Transverse colon (tissue), 4 donors: Measurements from ENCODE around the gene ATRAID. TPM values are rescaled to one million over a fixed set of nuclear protein-coding genes. Genes with fewer than 3 reads are reported as not detected.

Experiments used
- DNase-seq: peaks from one replicate; pipeline ENCODE4 v3.0.0-alpha.2; 2019
- H3K27ac ChIP-seq, 4 donors: fragments of 200-600 bp; sonication (generic); 2 replicates each; pipeline ENCODE4 v1.5.1; 2016 to 2018; ENCODE audit warnings: inconsistent platforms in 4 of 4
- H3K27me3 ChIP-seq: fragments of 200-600 bp; sonication (generic); 2 replicates; pipeline ENCODE4 v1.5.1; 2017; ENCODE audit warnings: inconsistent platforms
- H3K36me3 ChIP-seq, 4 donors: fragments of 200-600 bp; sonication (generic); 2 replicates each; pipeline ENCODE4 v1.5.1; 2017 to 2019; ENCODE audit warnings: inconsistent platforms in 4 of 4
- H3K4me1 ChIP-seq, 4 donors: fragments of 200-600 bp; sonication (generic); 2 replicates each; pipeline ENCODE4 v1.5.1; 2017 to 2020; ENCODE audit warnings: inconsistent platforms in 4 of 4
- H3K4me3 ChIP-seq, 4 donors: fragments of 200-600 bp; sonication (generic); 1 replicate in 1 of 4; 2 replicates in 3 of 4; pipeline versions ENCODE4 v1.5.1 to v1.6.1; 2017 to 2019; ENCODE audit warnings: inconsistent platforms in 4 of 4
- H3K9me3 ChIP-seq, 2 donors: fragments of 200-600 bp; sonication (generic); 2 replicates each; pipeline ENCODE4 v1.5.1; 2017 to 2019; ENCODE audit warnings: inconsistent platforms in 2 of 2
- CTCF ChIP-seq, 5 experiments: fragments of 200-600 bp in 3 of 5; fragments of 450-650 bp in 2 of 5; sonication (generic) in 3 of 5; IDR thresholded peaks; 1 replicate in 2 of 5; 2 replicates in 3 of 5; pipeline ENCODE4 v1.5.1; 2016 to 2017; ENCODE audit warnings: antibody characterized with exemption in 5 of 5, inconsistent platforms in 3 of 5, mild to moderate bottlenecking in 2 of 5, moderate library complexity in 1 of 5
- EP300 ChIP-seq: sonication (generic); formaldehyde crosslinking; IDR thresholded peaks from one replicate; pipeline ENCODE4 v1.6.1; 2017; ENCODE audit warnings: antibody characterized with exemption, low read depth
- POLR2A ChIP-seq: fragments of 450-650 bp; IDR thresholded peaks from one replicate; pipeline ENCODE4 v1.6.1; 2016; ENCODE audit warnings: antibody characterized with exemption, mild to moderate bottlenecking, moderate library complexity
- POLR2AphosphoS5 ChIP-seq, 3 donors: sonication (generic); formaldehyde crosslinking; IDR thresholded peaks; one replicate each; pipeline ENCODE4 v1.6.1; 2016; ENCODE audit warnings: antibody characterized with exemption in 3 of 3
- WGBS, 2 donors: methylation state at CpG; one replicate each; pipeline ENCODE4 v1.1.5; 2018; ENCODE audit warnings: low coverage in 1 of 2; 5-methylcytosine and 5-hydroxymethylcytosine counted together
- in situ Hi-C, 4 donors: fragments of 200-750 bp; cut with MboI; loops; one replicate each; pipeline versions ENCODE4 v1.15.0 to v1.15.1; 2017; ENCODE audit warnings: low sequenced_read_pairs in 3 of 4, low pct_ligation_motif_present in 1 of 4, low pct_unique_long_range_greater_than_20kb in 1 of 4
- intact Hi-C: fragments of 100-400 bp; cut with DNase I; formaldehyde crosslinking; loops from one replicate; pipeline ENCODE4 v1.15.1; 2023; ENCODE audit warnings: low total_unique reads
- total RNA-seq, 4 donors: library from RNA; depleted of rRNA; stranded (reverse); fragments of >200 nt; gene quantifications; one replicate each; pipeline ENCODE4 v1.1.0, GENCODE V29; 2016

ATRAID gene
- total RNA-seq, 4 donors from 2014 or later: 64.7 to 179 (median 121) TPM

GRCh38 chr2:27217173-27218121, 5.6 kb downstream of the ATRAID start, which contains the start of gene CAD:
CAD (plus strand) TSS chr2:27217369; CDS start chr2:27217552, 183 bp downstream.
- intact Hi-C loops: loop anchor here (10.0 kb wide), 1 partner anchor 83 kb away; the partner anchor contains the start of genes PREB and PRR30
- H3K27ac ChIP-seq: peak within 1 kb of the TSS; percentile 70 to 81 (median 78)
- TF ChIP-seq EP300: no peak
- peak; percentile 26 to 69 (median 58) for TF ChIP-seq POLR2AphosphoS5 (IDR thresholded peaks at IDR 0.05)
- TF ChIP-seq CTCF (IDR thresholded peaks at IDR 0.05): peak; percentile 16 to 54 (median 29)
- TF ChIP-seq POLR2A: peak; percentile 48
- peaks cover 0 to 7% (median 2%) of the 10 kb centered on the region in 4 donors for H3K36me3 ChIP-seq
- peak within 1 kb of the TSS; percentile 54 to 63 (median 56) for H3K4me3 ChIP-seq
- H3K27me3 ChIP-seq: no peaks in the 10 kb centered on the region
- H3K9me3 ChIP-seq: no peaks in the 10 kb centered on the region
- peaks cover 15 to 27% (median 18%) of the 10 kb centered on the region in 4 donors for H3K4me1 ChIP-seq
- 1 to 10% methylated on average over 2 to 70 of the region's 72 CpGs for WGBS, 2 donors
- DNase-seq: peak; percentile 90
- in situ Hi-C loops: loop anchor here in 1 of 4 donors (25.0 kb wide), 1 partner anchor 105 kb away; the partner anchor contains the start of genes ABHD1 and CGREF1

GRCh38 chr2:27218614-27219013, 6.8 kb downstream of the ATRAID start:
- Histone ChIP-seq H3K9me3 (no peaks in the 10 kb centered on the region), H3K27me3 (no peaks in the 10 kb centered on the region), H3K4me3 (no peak overlapping the region), H3K27ac (peak overlapping the region in 1 of 4 donors; percentile 70), H3K4me1 (peaks cover 8 to 18% (median 11%) of the 10 kb centered on the region in 4 donors), H3K36me3 (peaks cover 0 to 11% (median 5%) of the 10 kb centered on the region in 4 donors)
- in situ Hi-C loops: loop anchor here in 1 of 4 donors (25.0 kb wide), 1 partner anchor 106 kb away; the partner anchor contains the start of genes ABHD1 and CGREF1
- intact Hi-C loops: loop anchor here (10.0 kb wide), 1 partner anchor 84 kb away; the partner anchor contains the start of genes PREB and PRR30
- TF ChIP-seq POLR2A (no peak), CTCF (IDR thresholded peaks at IDR 0.05) (no peak), EP300 (no peak), POLR2AphosphoS5 (IDR thresholded peaks at IDR 0.05) (no peak)
- 71 to 90% methylated on average over 4 of the region's 4 CpGs for WGBS, 2 donors
- no peak for DNase-seq

GRCh38 chr2:27219091-27219490, 7.2 kb downstream of the ATRAID start:
- H3K4me3 ChIP-seq: no peak overlapping the region
- H3K27ac ChIP-seq: no peak overlapping the region
- no peaks in the 10 kb centered on the region for H3K27me3 ChIP-seq
- in situ Hi-C loops (loop anchor here in 1 of 4 donors (25.0 kb wide), 1 partner anchor 107 kb away; the partner anchor contains the start of genes ABHD1 and CGREF1), intact Hi-C loops (loop anchor here (10.0 kb wide), 1 partner anchor 84 kb away; the partner anchor contains the start of genes PREB and PRR30)
- TF ChIP-seq POLR2A (no peak), CTCF (IDR thresholded peaks at IDR 0.05) (no peak), EP300 (no peak), POLR2AphosphoS5 (IDR thresholded peaks at IDR 0.05) (no peak)
- H3K9me3 ChIP-seq: no peaks in the 10 kb centered on the region
- WGBS, 2 donors: 63 to 80% methylated on average over 1 to 2 of the region's 2 CpGs
- DNase-seq: no peak
- peaks cover 8 to 16% (median 11%) of the 10 kb centered on the region in 4 donors for H3K4me1 ChIP-seq
- H3K36me3 ChIP-seq: peaks cover 0 to 16% (median 7%) of the 10 kb centered on the region in 4 donors

GRCh38 chr2:27220091-27220490, 8.2 kb downstream of the ATRAID start:
- H3K27ac ChIP-seq: no peak overlapping the region
- 93 to 96% methylated on average over 5 to 7 of the region's 7 CpGs for WGBS, 2 donors
- H3K9me3 ChIP-seq: no peaks in the 10 kb centered on the region
- intact Hi-C loops: no loop called here
- no peaks in the 10 kb centered on the region for H3K27me3 ChIP-seq
- no peak for TF ChIP-seq POLR2A
- TF ChIP-seq CTCF (IDR thresholded peaks at IDR 0.05): no peak
- TF ChIP-seq EP300: no peak
- TF ChIP-seq POLR2AphosphoS5 (IDR thresholded peaks at IDR 0.05): no peak
- in situ Hi-C loops: loop anchor here in 1 of 4 donors (25.0 kb wide), 1 partner anchor 108 kb away; the partner anchor contains the start of genes ABHD1 and CGREF1
- peaks cover 0 to 24% (median 11%) of the 10 kb centered on the region in 4 donors for H3K36me3 ChIP-seq
- H3K4me1 ChIP-seq: peaks cover 8 to 16% (median 11%) of the 10 kb centered on the region in 4 donors
- no peak overlapping the region for H3K4me3 ChIP-seq
- no peak for DNase-seq
